CD14-positive monocyte (primary cell): Measurements from ENCODE around the gene PDE6G. TPM values are rescaled to one million over a fixed set of nuclear protein-coding genes. Genes with fewer than 3 reads are reported as not detected.

Experiments used
- DNase-seq, 3 donors: peaks; one replicate each; pipeline ENCODE4 v3.0.0-alpha.2; 2011 to 2022
- H2AFZ ChIP-seq: 2 replicates; pipeline ENCODE4 v1.6.0; 2012; ENCODE audit warnings: mild to moderate bottlenecking, low read depth, low read length, inconsistent platforms; ENCODE audit not compliant: insufficient read depth, poor library complexity, severe bottlenecking
- H3K27ac ChIP-seq, 2 donors: 1 replicate in 1 of 2; 2 replicates in 1 of 2; pipeline ENCODE4 v1.5.1; 2012 to 2013; ENCODE audit warnings: low read length in 2 of 2, control low read depth in 1 of 2, inconsistent platforms in 1 of 2, low read depth in 1 of 2, mild to moderate bottlenecking in 1 of 2
- H3K27me3 ChIP-seq, 2 donors: one replicate each; pipeline versions ENCODE4 v1.6.0 to v1.6.1; 2011 to 2013; ENCODE audit warnings: low read length in 2 of 2; ENCODE audit not compliant: control insufficient read depth in 2 of 2, insufficient read depth in 2 of 2
- H3K36me3 ChIP-seq, 2 donors: replicated peaks in 1 of 2; 1 replicate in 1 of 2; 2 replicates in 1 of 2; pipeline versions ENCODE4 v1.5.1 to v1.6.1; 2012 to 2013; ENCODE audit warnings: low read length in 2 of 2, control low read depth in 1 of 2, inconsistent platforms in 1 of 2, mild to moderate bottlenecking in 1 of 2; ENCODE audit not compliant: insufficient read depth in 2 of 2, control insufficient read depth in 1 of 2
- H3K4me1 ChIP-seq, 2 donors: 1 replicate in 1 of 2; 2 replicates in 1 of 2; pipeline versions ENCODE4 v1.5.1 to v1.6.1; 2012 to 2013; ENCODE audit warnings: low read length in 2 of 2, control low read depth in 1 of 2, inconsistent platforms in 1 of 2, mild to moderate bottlenecking in 1 of 2, moderate library complexity in 1 of 2; ENCODE audit not compliant: insufficient read depth in 2 of 2, control insufficient read depth in 1 of 2
- H3K4me2 ChIP-seq: replicated peaks from 2 replicates; pipeline ENCODE3; 2012; ENCODE audit warnings: low read length, moderate library complexity, mild to moderate bottlenecking; ENCODE audit not compliant: poor library complexity, severe bottlenecking; ENCODE audit errors: extremely low read depth
- H3K4me3 ChIP-seq, 3 experiments: fragments of 200-600 bp in 1 of 3; sonication (generic) in 1 of 3; replicated peaks in 1 of 3; 1 replicate in 2 of 3; 2 replicates in 1 of 3; pipeline ENCODE4 v1.5.1; 2011 to 2013; ENCODE audit warnings: low read length in 3 of 3, mild to moderate bottlenecking in 3 of 3, control low read depth in 2 of 3, low read depth in 2 of 3, inconsistent platforms in 1 of 3, moderate library complexity in 1 of 3
- H3K79me2 ChIP-seq: 2 replicates; pipeline ENCODE4 v1.6.0; 2012; ENCODE audit warnings: mild to moderate bottlenecking, control low read depth, inconsistent platforms, low read length, moderate library complexity; ENCODE audit not compliant: insufficient read depth
- H3K9ac ChIP-seq: 2 replicates; pipeline ENCODE4 v1.6.0; 2017; ENCODE audit warnings: low read length, mild to moderate bottlenecking; ENCODE audit not compliant: insufficient read depth, poor library complexity, severe bottlenecking
- H3K9me3 ChIP-seq, 2 donors: replicated peaks in 1 of 2; 1 replicate in 1 of 2; 2 replicates in 1 of 2; pipeline versions ENCODE4 v1.5.1 to v1.6.1; 2012 to 2013; ENCODE audit warnings: low read length in 2 of 2, control low read depth in 1 of 2; ENCODE audit not compliant: control insufficient read depth in 1 of 2, insufficient read depth in 1 of 2
- H4K20me1 ChIP-seq: 2 replicates; pipeline ENCODE4 v1.6.0; 2012; ENCODE audit warnings: mild to moderate bottlenecking, low read length, control low read depth, moderate library complexity; ENCODE audit not compliant: insufficient read depth
- H3K27ac Mint-ChIP-seq, 7 donors: one replicate each; pipeline ENCODE4 v1.8.0; 2020; ENCODE audit warnings: mild to moderate bottlenecking in 7 of 7, mixed read lengths in 7 of 7, moderate library complexity in 6 of 7, inconsistent platforms in 2 of 7
- H3K27me3 Mint-ChIP-seq, 3 donors: one replicate each; pipeline ENCODE4 v1.8.0; 2021 to 2022; ENCODE audit warnings: low read depth in 3 of 3, mild to moderate bottlenecking in 3 of 3, mixed read lengths in 3 of 3, moderate library complexity in 3 of 3, inconsistent platforms in 1 of 3
- H3K36me3 Mint-ChIP-seq, 2 donors: one replicate each; pipeline ENCODE4 v1.8.0; 2020; ENCODE audit warnings: mixed read lengths in 2 of 2, inconsistent platforms in 1 of 2, mild to moderate bottlenecking in 1 of 2
- H3K4me1 Mint-ChIP-seq: one replicate; pipeline ENCODE4 v1.8.0; 2020; ENCODE audit warnings: mild to moderate bottlenecking, mixed read lengths
- H3K4me3 Mint-ChIP-seq, 2 donors: one replicate each; pipeline ENCODE4 v1.8.0; 2020; ENCODE audit warnings: mild to moderate bottlenecking in 2 of 2, mixed read lengths in 2 of 2, moderate library complexity in 1 of 2
- H3K9me3 Mint-ChIP-seq, 7 donors: one replicate each; pipeline ENCODE4 v1.8.0; 2020 to 2022; ENCODE audit warnings: mixed read lengths in 7 of 7, mild to moderate bottlenecking in 6 of 7, moderate library complexity in 6 of 7, inconsistent platforms in 2 of 7
- CTCF ChIP-seq: fragments of 200-600 bp; IDR thresholded peaks from one replicate; pipeline ENCODE4 v1.8.0; 2022; ENCODE audit warnings: antibody characterized with exemption, mild to moderate bottlenecking
- WGBS: methylation state at CpG from one replicate; pipeline ENCODE4 v1.1.5; 2013; ENCODE audit warnings: missing lambda C conversion rate; ENCODE audit not compliant: insufficient coverage; 5-methylcytosine and 5-hydroxymethylcytosine counted together
- intact Hi-C, 2 donors: fragments of 100-400 bp; cut with micrococcal nuclease; formaldehyde crosslinking; loops; one replicate each; pipeline versions ENCODE4 v1.15.0 to v1.15.1; 2023
- polyA plus RNA-seq, 3 donors: library from polyadenylated mRNA; depleted of rRNA in 1 of 3; unstranded in 2 of 3; stranded (reverse) in 1 of 3; fragments of 300-500 nt in 2 of 3; fragments of >200 nt in 1 of 3; fragmentation: Illumina TruSeq in 2 of 3; gene quantifications; 1 replicate in 2 of 3; 2 replicates in 1 of 3; pipeline ENCODE4 v1.2.3, GENCODE V29; 2012 to 2021

The PDE6G gene
- polyA plus RNA-seq, 3 donors, result 8.9 to 12.0 (median 11.5) TPM

GRCh38 chr17:81644976-81645952, 11.1 kb downstream of the PDE6G start:
- Histone ChIP-seq H3K4me3 (no peak overlapping the region), H4K20me1 (no peaks in the 10 kb centered on the region), H3K4me1 (no peaks in the 10 kb centered on the region), H3K79me2 (no peaks in the 10 kb centered on the region), H3K36me3 (no peaks in the 10 kb centered on the region), H3K4me2 (no peak overlapping the region), H3K9me3 (peaks cover 13 to 16% of the 10 kb centered on the region in 2 donors), H2AFZ (peak overlapping the region; percentile 30), H3K9ac (no peak overlapping the region), H3K27me3 (peaks cover 11 to 30% of the 10 kb centered on the region in 2 donors), H3K27ac (no peak overlapping the region)
- Mint-ChIP-seq H3K27me3 (peaks cover 30 to 40% (median 39%) of the 10 kb centered on the region in 3 donors), H3K9me3 (peaks cover 10 to 26% (median 19%) of the 10 kb centered on the region in 7 donors), H3K4me1 (no peaks in the 10 kb centered on the region), H3K36me3 (peaks cover 2 to 6% of the 10 kb centered on the region in 2 donors), H3K27ac (no peak overlapping the region), H3K4me3 (no peak overlapping the region)
- 87% methylated on average over 24 of the region's 29 CpGs for WGBS
- intact Hi-C loops, result no loop called here
- TF ChIP-seq CTCF, result no peak
- no peak for DNase-seq

GRCh38 chr17:81644496-81644895, 11.8 kb downstream of the PDE6G start:
- Mint-ChIP-seq H3K27ac (no peak overlapping the region), H3K36me3 (peaks cover 2 to 6% of the 10 kb centered on the region in 2 donors), H3K4me1 (no peaks in the 10 kb centered on the region), H3K4me3 (no peak overlapping the region), H3K9me3 (peaks cover 10 to 20% (median 14%) of the 10 kb centered on the region in 7 donors), H3K27me3 (peaks cover 27 to 34% (median 33%) of the 10 kb centered on the region in 3 donors)
- Histone ChIP-seq H4K20me1 (no peaks in the 10 kb centered on the region), H3K36me3 (no peaks in the 10 kb centered on the region), H3K4me3 (no peak overlapping the region), H3K27ac (no peak overlapping the region), H3K79me2 (no peaks in the 10 kb centered on the region), H3K4me2 (no peak overlapping the region), H3K9ac (no peak overlapping the region), H3K9me3 (peaks cover 12 to 13% of the 10 kb centered on the region in 2 donors), H3K4me1 (no peaks in the 10 kb centered on the region), H2AFZ (peak overlapping the region; percentile 30), H3K27me3 (peaks cover 11 to 27% of the 10 kb centered on the region in 2 donors)
- 95% methylated on average over 11 of the region's 15 CpGs for WGBS
- TF ChIP-seq CTCF, result no peak
- intact Hi-C loops, result no loop called here
- no peak for DNase-seq
